OCI-LY1 (cell line): Measurements from ENCODE around the gene B9D2.

Experiments used
- EZH2 ChIP-seq: fragments of 200-600 bp; sonication (generic), shearing (Covaris generic); IDR thresholded peaks from 2 replicates; pipeline ENCODE4 v1.8.0; 2017; ENCODE audit warnings: borderline replicate concordance, mixed run types, mild to moderate bottlenecking, antibody characterized with exemption, low read length, moderate library complexity, mixed read lengths
- TF ChIP-seq, protein P1 (sequence below): fragments of 200-600 bp; sonication (generic), shearing (Covaris generic); IDR thresholded peaks from 2 replicates; pipeline ENCODE4 v1.5.1; 2017; ENCODE audit warnings: mild to moderate bottlenecking, antibody characterized with exemption, low read length, moderate library complexity, mixed read lengths

DNA sequence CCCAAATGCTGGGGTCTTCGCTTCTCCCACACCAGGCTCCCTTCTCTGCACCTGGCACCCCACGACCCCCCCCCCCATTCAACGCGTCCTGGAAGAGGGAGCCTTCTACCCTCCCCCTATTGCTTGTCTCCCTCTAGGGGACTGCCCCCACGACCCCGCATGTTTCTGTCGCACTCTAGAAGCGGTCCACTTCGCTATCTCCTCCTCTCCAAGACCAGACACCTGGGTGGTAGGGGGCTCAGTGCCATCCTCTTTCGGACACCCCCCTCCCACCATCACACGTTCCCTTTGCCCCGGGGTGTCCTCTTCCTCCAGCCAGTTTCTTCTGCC, 11.7 kb downstream of the B9D2 start:
- TF ChIP-seq, protein P1, sequence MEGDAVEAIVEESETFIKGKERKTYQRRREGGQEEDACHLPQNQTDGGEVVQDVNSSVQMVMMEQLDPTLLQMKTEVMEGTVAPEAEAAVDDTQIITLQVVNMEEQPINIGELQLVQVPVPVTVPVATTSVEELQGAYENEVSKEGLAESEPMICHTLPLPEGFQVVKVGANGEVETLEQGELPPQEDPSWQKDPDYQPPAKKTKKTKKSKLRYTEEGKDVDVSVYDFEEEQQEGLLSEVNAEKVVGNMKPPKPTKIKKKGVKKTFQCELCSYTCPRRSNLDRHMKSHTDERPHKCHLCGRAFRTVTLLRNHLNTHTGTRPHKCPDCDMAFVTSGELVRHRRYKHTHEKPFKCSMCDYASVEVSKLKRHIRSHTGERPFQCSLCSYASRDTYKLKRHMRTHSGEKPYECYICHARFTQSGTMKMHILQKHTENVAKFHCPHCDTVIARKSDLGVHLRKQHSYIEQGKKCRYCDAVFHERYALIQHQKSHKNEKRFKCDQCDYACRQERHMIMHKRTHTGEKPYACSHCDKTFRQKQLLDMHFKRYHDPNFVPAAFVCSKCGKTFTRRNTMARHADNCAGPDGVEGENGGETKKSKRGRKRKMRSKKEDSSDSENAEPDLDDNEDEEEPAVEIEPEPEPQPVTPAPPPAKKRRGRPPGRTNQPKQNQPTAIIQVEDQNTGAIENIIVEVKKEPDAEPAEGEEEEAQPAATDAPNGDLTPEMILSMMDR, result no peak
- no peak for TF ChIP-seq EZH2
